Measurements from ENCODE around the gene WWOX.
"Not testable (repeated sequence)": the region's sequence is repeated elsewhere in the genome, so short reads cannot be mapped to it uniquely, and the experiment has no call there.

Gene WWOX

GRCh38 chr16:78592111-78592510 is 492.7 kb downstream of the WWOX start:
- no peak for ATAC-seq (replicated peaks; ENCODE audit: extremely low read depth, poor library complexity, severe bottlenecking)
- no peak for DNase-seq (ENCODE audit: low spot score in 2 of 2)
- no peaks in the 10 kb centered on the region for H3K27me3 Mint-ChIP-seq
- H3K4me1 Mint-ChIP-seq = no peaks in the 10 kb centered on the region
- H3K27ac Mint-ChIP-seq (ENCODE audit: low read depth) = no peak overlapping the region
- H3K9me3 Mint-ChIP-seq = no peaks in the 10 kb centered on the region
- no peaks in the 10 kb centered on the region for H3K36me3 Mint-ChIP-seq (ENCODE audit: insufficient read depth)
- no peak overlapping the region for H3K4me3 Mint-ChIP-seq

- ATAC-seq (replicated peaks; ENCODE audit: extremely low read depth, poor library complexity, severe bottlenecking) = no peak
- Mint-ChIP-seq H3K36me3 (ENCODE audit: insufficient read depth) (no peaks in the 10 kb centered on the region), H3K27me3 (no peaks in the 10 kb centered on the region), H3K4me1 (no peaks in the 10 kb centered on the region), H3K9me3 (no peaks in the 10 kb centered on the region), H3K27ac (ENCODE audit: low read depth) (no peak overlapping the region), H3K4me3 (no peak overlapping the region)
- no peak for DNase-seq (ENCODE audit: low spot score in 2 of 2)
Measured at GRCh38 chr16:78593352-78593751, 493.9 kb downstream of the WWOX start.

DNA sequence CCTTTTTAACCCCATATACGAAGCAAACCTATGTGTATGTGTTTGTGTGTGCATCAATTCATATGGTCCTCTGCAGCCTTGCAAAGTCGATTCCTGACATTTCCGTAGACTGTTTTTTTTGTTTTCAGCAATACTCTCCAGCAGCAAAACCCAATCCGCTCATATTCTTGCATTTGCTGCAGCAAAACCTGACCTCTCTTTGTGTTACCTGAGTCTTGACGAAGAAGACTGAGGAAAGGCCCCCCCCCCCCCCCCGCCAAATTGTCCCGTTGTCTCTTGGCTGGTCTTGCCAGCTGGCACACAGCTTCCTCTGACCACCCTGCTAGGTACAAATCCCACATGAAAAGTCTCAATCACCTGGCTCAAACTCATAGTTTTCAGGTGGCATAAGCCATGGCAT is 494.7 kb downstream of the WWOX start:
- Mint-ChIP-seq H3K36me3 (ENCODE audit: insufficient read depth) (no peaks in the 10 kb centered on the region), H3K27ac (ENCODE audit: low read depth) (no peak overlapping the region), H3K9me3 (no peaks in the 10 kb centered on the region), H3K27me3 (no peaks in the 10 kb centered on the region), H3K4me1 (no peaks in the 10 kb centered on the region), H3K4me3 (no peak overlapping the region)
- DNase-seq (ENCODE audit: low spot score in 2 of 2) (no peak), ATAC-seq (replicated peaks; ENCODE audit: extremely low read depth, poor library complexity, severe bottlenecking) (no peak)

- no peak overlapping the region for H3K27ac Mint-ChIP-seq (ENCODE audit: low read depth)
- no peaks in the 10 kb centered on the region for H3K4me1 Mint-ChIP-seq
- no peaks in the 10 kb centered on the region for H3K27me3 Mint-ChIP-seq
- no peaks in the 10 kb centered on the region for H3K9me3 Mint-ChIP-seq
- ATAC-seq (replicated peaks; ENCODE audit: extremely low read depth, poor library complexity, severe bottlenecking) (no peak), DNase-seq (ENCODE audit: low spot score in 2 of 2) (no peak)
- no peak overlapping the region for H3K4me3 Mint-ChIP-seq
- no peaks in the 10 kb centered on the region for H3K36me3 Mint-ChIP-seq (ENCODE audit: insufficient read depth)
Measured at GRCh38 chr16:78596348-78596995, 497.0 kb downstream of the WWOX start.

- no peaks in the 10 kb centered on the region for H3K36me3 Mint-ChIP-seq (ENCODE audit: insufficient read depth)
- no peaks in the 10 kb centered on the region for H3K9me3 Mint-ChIP-seq
- no peaks in the 10 kb centered on the region for H3K27me3 Mint-ChIP-seq
- no peak overlapping the region for H3K27ac Mint-ChIP-seq (ENCODE audit: low read depth)
- H3K4me3 Mint-ChIP-seq = no peak overlapping the region
- H3K4me1 Mint-ChIP-seq = no peaks in the 10 kb centered on the region
- ATAC-seq (replicated peaks; ENCODE audit: extremely low read depth, poor library complexity, severe bottlenecking) = no peak
- DNase-seq (ENCODE audit: low spot score in 2 of 2) = no peak
Measured at GRCh38 chr16:78596996-78597422, 497.6 kb downstream of the WWOX start.

- no peak for ATAC-seq (replicated peaks; ENCODE audit: extremely low read depth, poor library complexity, severe bottlenecking)
- no peak overlapping the region for H3K27ac Mint-ChIP-seq (ENCODE audit: low read depth)
- no peaks in the 10 kb centered on the region for H3K4me1 Mint-ChIP-seq
- no peak overlapping the region for H3K4me3 Mint-ChIP-seq
- DNase-seq (ENCODE audit: low spot score in 2 of 2) = no peak
- no peaks in the 10 kb centered on the region for H3K9me3 Mint-ChIP-seq
- no peaks in the 10 kb centered on the region for H3K36me3 Mint-ChIP-seq (ENCODE audit: insufficient read depth)
- H3K27me3 Mint-ChIP-seq = no peaks in the 10 kb centered on the region
Measured at GRCh38 chr16:78597809-78598570, 498.5 kb downstream of the WWOX start.

GRCh38 chr16:78599271-78599670 is 499.8 kb downstream of the WWOX start:
- DNase-seq (ENCODE audit: low spot score in 2 of 2) (no peak), ATAC-seq (replicated peaks; ENCODE audit: extremely low read depth, poor library complexity, severe bottlenecking) (no peak)
- Mint-ChIP-seq H3K4me1 (no peaks in the 10 kb centered on the region), H3K9me3 (no peaks in the 10 kb centered on the region), H3K27me3 (no peaks in the 10 kb centered on the region), H3K4me3 (no peak overlapping the region), H3K27ac (ENCODE audit: low read depth) (no peak overlapping the region), H3K36me3 (ENCODE audit: insufficient read depth) (no peaks in the 10 kb centered on the region)

- not testable (repeated sequence) for H3K27ac Mint-ChIP-seq (ENCODE audit: low read depth); ATAC-seq (replicated peaks; ENCODE audit: extremely low read depth, poor library complexity, severe bottlenecking); H3K4me3 Mint-ChIP-seq; DNase-seq (ENCODE audit: low spot score in 2 of 2); H3K27me3 Mint-ChIP-seq; H3K9me3 Mint-ChIP-seq; H3K4me1 Mint-ChIP-seq; H3K36me3 Mint-ChIP-seq (ENCODE audit: insufficient read depth)
Measured at GRCh38 chr16:78604423-78605062, 505.1 kb downstream of the WWOX start.

GRCh38 chr16:78605548-78606101 is 506.2 kb downstream of the WWOX start:
- DNase-seq (ENCODE audit: low spot score in 2 of 2) = no peak
- Mint-ChIP-seq H3K27me3 (no peaks in the 10 kb centered on the region), H3K36me3 (ENCODE audit: insufficient read depth) (no peaks in the 10 kb centered on the region), H3K27ac (ENCODE audit: low read depth) (no peak overlapping the region), H3K4me1 (peaks cover 6% of the 10 kb centered on the region), H3K9me3 (no peaks in the 10 kb centered on the region), H3K4me3 (no peak overlapping the region)
- ATAC-seq (replicated peaks; ENCODE audit: extremely low read depth, poor library complexity, severe bottlenecking) = no peak

DNA sequence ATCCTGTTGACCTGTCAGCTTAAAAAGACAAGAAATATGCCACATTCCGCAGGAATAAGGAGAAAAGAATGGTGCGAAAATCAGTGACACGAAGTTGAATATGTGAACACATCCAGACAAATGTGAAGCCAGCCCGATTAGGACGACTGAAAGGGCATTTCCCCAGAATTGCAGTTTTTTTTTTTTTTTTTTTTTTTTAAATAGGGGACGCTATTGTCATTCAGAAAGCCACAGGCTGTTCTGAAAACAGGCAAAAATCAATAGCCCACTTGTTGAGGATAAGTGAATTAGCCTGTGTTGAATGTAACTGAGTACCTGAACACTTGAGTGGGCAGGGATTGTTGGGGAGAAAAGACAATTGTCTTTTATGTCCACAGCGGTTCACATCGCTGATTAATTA is 507.1 kb downstream of the WWOX start:
- Mint-ChIP-seq H3K27ac (ENCODE audit: low read depth) (no peak overlapping the region), H3K4me3 (no peak overlapping the region), H3K9me3 (no peaks in the 10 kb centered on the region), H3K4me1 (peaks cover 6% of the 10 kb centered on the region), H3K27me3 (no peaks in the 10 kb centered on the region), H3K36me3 (ENCODE audit: insufficient read depth) (no peaks in the 10 kb centered on the region)
- ATAC-seq (replicated peaks; ENCODE audit: extremely low read depth, poor library complexity, severe bottlenecking) = no peak
- DNase-seq (ENCODE audit: low spot score in 2 of 2) = no peak

DNA sequence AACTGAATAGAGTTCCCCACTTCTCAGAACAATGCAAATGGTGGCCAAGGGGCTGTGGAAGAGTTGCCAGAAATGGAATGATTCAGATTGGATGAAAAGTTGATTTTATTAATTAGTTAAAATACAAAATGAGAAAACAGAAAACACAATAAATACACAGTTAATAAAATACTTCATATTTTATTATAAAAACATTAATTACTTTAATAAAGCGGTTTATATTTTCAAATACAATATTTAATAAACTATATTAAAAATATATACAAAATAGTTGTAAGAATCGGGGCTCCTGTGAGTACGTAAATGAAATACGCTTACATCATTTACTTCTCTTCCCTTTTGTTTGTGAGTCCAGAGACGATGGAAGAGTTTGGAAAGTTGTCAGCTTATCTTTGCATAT is 507.6 kb downstream of the WWOX start:
- ATAC-seq (replicated peaks; ENCODE audit: extremely low read depth, poor library complexity, severe bottlenecking) (no peak), DNase-seq (ENCODE audit: low spot score in 2 of 2) (no peak)
- peaks cover 6% of the 10 kb centered on the region for H3K4me1 Mint-ChIP-seq
- H3K4me3 Mint-ChIP-seq = no peak overlapping the region
- H3K36me3 Mint-ChIP-seq (ENCODE audit: insufficient read depth) = no peaks in the 10 kb centered on the region
- no peaks in the 10 kb centered on the region for H3K9me3 Mint-ChIP-seq
- no peaks in the 10 kb centered on the region for H3K27me3 Mint-ChIP-seq
- no peak overlapping the region for H3K27ac Mint-ChIP-seq (ENCODE audit: low read depth)

DNA sequence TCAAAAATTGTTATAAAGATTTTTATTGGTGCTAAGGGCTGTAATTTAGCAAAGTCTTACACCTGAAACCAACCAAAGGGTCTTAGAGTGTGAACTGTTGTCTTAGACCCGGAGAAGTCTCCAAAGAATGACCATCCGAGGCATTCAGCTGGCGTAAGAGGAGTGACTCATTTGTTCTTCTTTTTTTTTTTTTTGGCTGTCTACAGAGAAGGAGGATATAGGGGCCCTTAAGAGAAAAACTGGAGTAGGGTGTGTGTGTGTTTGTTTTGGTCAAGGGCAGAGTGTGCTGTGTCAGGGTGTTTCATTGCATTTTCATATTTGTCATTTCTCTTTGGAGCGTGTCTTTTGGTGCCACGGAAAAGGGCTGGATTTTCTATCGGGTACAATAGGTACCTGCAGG is 508.0 kb downstream of the WWOX start:
- no peak overlapping the region for H3K27ac Mint-ChIP-seq (ENCODE audit: low read depth)
- H3K4me3 Mint-ChIP-seq = no peak overlapping the region
- DNase-seq (ENCODE audit: low spot score in 2 of 2) (no peak), ATAC-seq (replicated peaks; ENCODE audit: extremely low read depth, poor library complexity, severe bottlenecking) (no peak)
- H3K4me1 Mint-ChIP-seq = peaks cover 6% of the 10 kb centered on the region
- H3K9me3 Mint-ChIP-seq = no peaks in the 10 kb centered on the region
- no peaks in the 10 kb centered on the region for H3K27me3 Mint-ChIP-seq
- no peaks in the 10 kb centered on the region for H3K36me3 Mint-ChIP-seq (ENCODE audit: insufficient read depth)

DNA sequence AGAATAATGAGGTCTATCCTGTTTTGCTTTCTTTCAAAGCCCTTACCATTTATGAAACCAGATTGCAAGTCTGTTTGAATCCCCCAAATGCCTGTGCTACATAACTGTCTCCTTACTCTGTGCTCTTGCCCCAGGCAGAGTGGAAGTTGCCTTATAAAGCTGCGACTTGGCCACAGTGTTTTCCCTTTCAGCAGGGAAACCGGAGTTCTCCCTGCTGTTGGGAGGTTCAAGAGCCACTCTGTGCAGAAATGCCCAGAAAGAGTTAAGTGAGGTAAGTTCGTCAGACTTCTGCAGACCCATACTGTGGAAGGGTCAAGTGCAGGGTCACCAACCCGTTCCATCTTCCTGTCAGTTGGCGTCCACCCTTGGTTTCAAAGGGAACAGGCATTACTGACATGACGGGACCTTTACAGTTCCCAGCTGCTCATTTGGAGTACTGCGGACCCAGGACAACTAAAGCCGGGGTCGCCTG is 508.9 kb downstream of the WWOX start:
- Mint-ChIP-seq H3K9me3 (no peaks in the 10 kb centered on the region), H3K36me3 (ENCODE audit: insufficient read depth) (no peaks in the 10 kb centered on the region), H3K27me3 (no peaks in the 10 kb centered on the region), H3K4me3 (no peak overlapping the region), H3K27ac (ENCODE audit: low read depth) (no peak overlapping the region), H3K4me1 (peaks cover 6% of the 10 kb centered on the region)
- ATAC-seq (replicated peaks; ENCODE audit: extremely low read depth, poor library complexity, severe bottlenecking) (no peak), DNase-seq (ENCODE audit: low spot score in 2 of 2) (no peak)

Measured in central memory CD8-positive, alpha-beta T cell (primary cell).